ENCODE data around the gene NDUFAF7. TPM values are rescaled to one million over a fixed set of nuclear protein-coding genes. Genes with fewer than 3 reads are reported as not detected.

The NDUFAF7 gene
- polyA plus RNA-seq, 3 donors, result 4.7 to 12.2 (median 5.6) TPM

- intact Hi-C loops (cut with micrococcal nuclease), result no loop called here
- no peaks in the 10 kb centered on the region for H3K36me3 ChIP-seq (replicated peaks in 1 of 2; ENCODE audit: control insufficient read depth in 1 of 2, insufficient read depth in 2 of 2, low read length in 2 of 2)
- H3K4me2 ChIP-seq (replicated peaks; ENCODE audit: extremely low read depth, low read length, poor library complexity, severe bottlenecking), result no peak overlapping the region
- H3K27me3 ChIP-seq (ENCODE audit: control insufficient read depth in 2 of 2, insufficient read depth in 2 of 2, low read length in 2 of 2), result no peaks in the 10 kb centered on the region
- no peak for DNase-seq
- TF ChIP-seq CTCF (IDR thresholded peaks at IDR 0.05), result no peak
- no peak overlapping the region for H3K9ac ChIP-seq (ENCODE audit: insufficient read depth, low read length, poor library complexity, severe bottlenecking)
- no peaks in the 10 kb centered on the region for H3K9me3 ChIP-seq (replicated peaks in 1 of 2; ENCODE audit: control insufficient read depth in 1 of 2, insufficient read depth in 1 of 2, low read length in 2 of 2)
- Mint-ChIP-seq H3K4me3 (no peak overlapping the region), H3K27me3 (ENCODE audit: low read depth in 3 of 3) (peaks cover 0 to 4% (median 2%) of the 10 kb centered on the region in 3 donors), H3K36me3 (no peaks in the 10 kb centered on the region), H3K4me1 (peaks cover 24% of the 10 kb centered on the region), H3K27ac (peak overlapping the region in 2 of 7 donors; percentile 10 to 35), H3K9me3 (peaks cover 0 to 5% (median 0%) of the 10 kb centered on the region in 7 donors)
- peaks cover 14 to 29% of the 10 kb centered on the region in 2 donors for H3K4me1 ChIP-seq (ENCODE audit: control insufficient read depth in 1 of 2, insufficient read depth in 2 of 2, low read length in 2 of 2)
- H2AFZ ChIP-seq (ENCODE audit: insufficient read depth, low read depth, low read length, poor library complexity, severe bottlenecking), result no peak overlapping the region
- H4K20me1 ChIP-seq (ENCODE audit: insufficient read depth, low read length), result no peaks in the 10 kb centered on the region
- peaks cover under 1% of the 10 kb centered on the region for H3K79me2 ChIP-seq (ENCODE audit: insufficient read depth, low read length)
- 95% methylated on average over 4 of the region's 4 CpGs for WGBS (ENCODE audit: insufficient coverage)
- no peak overlapping the region for H3K27ac ChIP-seq (ENCODE audit: low read depth in 1 of 2, low read length in 2 of 2)
- no peak overlapping the region for H3K4me3 ChIP-seq (replicated peaks in 1 of 3; ENCODE audit: low read depth in 2 of 3, low read length in 3 of 3)
These were observed 40.2 kb upstream of the NDUFAF7 start for GRCh38 chr2:37191253-37191652.

- DNase-seq, result no peak
- no peaks in the 10 kb centered on the region for H3K27me3 ChIP-seq (ENCODE audit: control insufficient read depth in 2 of 2, insufficient read depth in 2 of 2, low read length in 2 of 2)
- intact Hi-C loops (cut with micrococcal nuclease), result no loop called here
- H3K36me3 ChIP-seq (replicated peaks in 1 of 2; ENCODE audit: control insufficient read depth in 1 of 2, insufficient read depth in 2 of 2, low read length in 2 of 2), result no peaks in the 10 kb centered on the region
- H2AFZ ChIP-seq (ENCODE audit: insufficient read depth, low read depth, low read length, poor library complexity, severe bottlenecking), result no peak overlapping the region
- TF ChIP-seq CTCF (IDR thresholded peaks at IDR 0.05), result no peak
- peaks cover 5% of the 10 kb centered on the region for H3K79me2 ChIP-seq (ENCODE audit: insufficient read depth, low read length)
- no peaks in the 10 kb centered on the region for H4K20me1 ChIP-seq (ENCODE audit: insufficient read depth, low read length)
- no peaks in the 10 kb centered on the region for H3K9me3 ChIP-seq (replicated peaks in 1 of 2; ENCODE audit: control insufficient read depth in 1 of 2, insufficient read depth in 1 of 2, low read length in 2 of 2)
- H3K4me3 Mint-ChIP-seq, result no peak overlapping the region
- H3K27ac ChIP-seq (ENCODE audit: low read depth in 1 of 2, low read length in 2 of 2), result no peak overlapping the region
- no peaks in the 10 kb centered on the region for H3K36me3 Mint-ChIP-seq
- peaks cover 14 to 33% of the 10 kb centered on the region in 2 donors for H3K4me1 ChIP-seq (ENCODE audit: control insufficient read depth in 1 of 2, insufficient read depth in 2 of 2, low read length in 2 of 2)
- WGBS (ENCODE audit: insufficient coverage), result 90% methylated on average over 3 of the region's 6 CpGs
- peaks cover 25% of the 10 kb centered on the region for H3K4me1 Mint-ChIP-seq
- H3K27ac Mint-ChIP-seq, result peak overlapping the region in 1 of 7 donors; percentile 35
- no peak overlapping the region for H3K4me3 ChIP-seq (replicated peaks in 1 of 3; ENCODE audit: low read depth in 2 of 3, low read length in 3 of 3)
- peaks cover 0 to 5% (median 0%) of the 10 kb centered on the region in 7 donors for H3K9me3 Mint-ChIP-seq
- peaks cover 0 to 2% (median 0%) of the 10 kb centered on the region in 3 donors for H3K27me3 Mint-ChIP-seq (ENCODE audit: low read depth in 3 of 3)
- H3K9ac ChIP-seq (ENCODE audit: insufficient read depth, low read length, poor library complexity, severe bottlenecking), result no peak overlapping the region
- no peak overlapping the region for H3K4me2 ChIP-seq (replicated peaks; ENCODE audit: extremely low read depth, low read length, poor library complexity, severe bottlenecking)
These were observed 39.7 kb upstream of the NDUFAF7 start for GRCh38 chr2:37191747-37192146.
